HepG2 (cell line): ENCODE data around the gene MAPK11. TPM values are rescaled to one million over a fixed set of nuclear protein-coding genes. Genes with fewer than 3 reads are reported as not detected.

Experiments
- ATAC-seq: fragments of 200-7000 bp; cut with Tn5 transposase; 3 replicates; pipeline ENCODE4 v1.9.1; 2020; ENCODE audit warnings: mild to moderate bottlenecking, moderate library complexity
- BruUV-seq: library from RNA; stranded (reverse); fragments of 400-500 nt; replicated peaks from 2 replicates; lab custom pipeline; 2021; lab: Mats Ljungman, UMichigan
- CTCF ChIA-PET: fragments of 300-600 bp; formaldehyde crosslinking; extraction: SDS; loops from one replicate; lab custom pipeline; 2021; ENCODE audit warnings: low total read pairs, inconsistent platforms, low intra/inter-chr PET ratio; lab: Yijun Ruan, JAX
- POLR2A ChIA-PET: fragments of 350-600 bp; sonication (Branson Sonifier 250); formaldehyde crosslinking; loops from one replicate; lab custom pipeline; 2020; ENCODE audit warnings: antibody characterized with exemption, inconsistent platforms; lab: Yijun Ruan, JAX
- DNase-seq: peaks from one replicate; pipeline ENCODE4 v3.0.0-alpha.2; 2015; ENCODE audit warnings: low spot score
- FAIRE-seq: peaks from 3 replicates; lab custom pipeline; 2011; peaks lifted over from hg19 to GRCh38; lab: Jason Lieb, UNC
- H2AFZ ChIP-seq: one replicate; pipeline ENCODE4 v1.6.1; 2011; ENCODE audit warnings: low read length, inconsistent platforms
- H3K27ac ChIP-seq: fragments of 300-600 bp; 3 replicates; pipeline ENCODE4 v1.8.0; 2011; ENCODE audit warnings: mixed run types, mild to moderate bottlenecking, mixed read lengths, low read length, inconsistent platforms; ENCODE audit not compliant: insufficient read depth; ENCODE audit errors: extremely low read length
- H3K27me3 ChIP-seq, 2 experiments: fragments of 200-600 bp in 1 of 2; 2 replicates in 1 of 2; 3 replicates in 1 of 2; pipeline versions ENCODE4 v1.6.0 to v1.8.0; 2011; ENCODE audit warnings: low read length in 2 of 2, mild to moderate bottlenecking in 2 of 2, moderate library complexity in 2 of 2, inconsistent platforms in 1 of 2; ENCODE audit not compliant: insufficient read depth in 2 of 2, control insufficient read depth in 1 of 2
- H3K36me3 ChIP-seq, 2 experiments: fragments of 200-600 bp in 1 of 2; replicated peaks in 1 of 2; 2 replicates in 1 of 2; 3 replicates in 1 of 2; pipeline versions ENCODE4 v1.5.1 to v1.8.0; 2011; ENCODE audit warnings: low read length in 2 of 2, inconsistent platforms in 1 of 2; ENCODE audit not compliant: insufficient read depth in 2 of 2, control insufficient read depth in 1 of 2
- H3K4me1 ChIP-seq: 2 replicates; pipeline ENCODE4 v1.5.1; 2012; ENCODE audit warnings: low read length, inconsistent platforms; ENCODE audit not compliant: insufficient read depth
- H3K4me2 ChIP-seq: 2 replicates; pipeline ENCODE4 v1.6.0; 2011; ENCODE audit warnings: low read depth, low read length, inconsistent platforms
- H3K4me3 ChIP-seq, 3 experiments: fragments of 200-600 bp in 1 of 3; sonication (generic), shearing (Covaris generic) in 1 of 3; replicated peaks in 1 of 3; 2 replicates each; pipeline ENCODE4 v1.5.1; 2011 to 2016; ENCODE audit warnings: low read length in 3 of 3, inconsistent platforms in 2 of 3, low read depth in 2 of 3, mild to moderate bottlenecking in 2 of 3, control low read depth in 1 of 3, mixed read lengths in 1 of 3; ENCODE audit not compliant: insufficient read depth in 1 of 3
- H3K79me2 ChIP-seq: one replicate; pipeline ENCODE4 v1.6.1; 2011; ENCODE audit warnings: low read length, inconsistent platforms; ENCODE audit not compliant: insufficient read depth
- H3K9ac ChIP-seq: 2 replicates; pipeline ENCODE4 v1.6.0; 2011; ENCODE audit warnings: mild to moderate bottlenecking, low read depth, low read length, inconsistent platforms; ENCODE audit not compliant: insufficient read depth
- H3K9me3 ChIP-seq: 2 replicates; pipeline ENCODE4 v1.5.1; 2012; ENCODE audit warnings: mild to moderate bottlenecking, low read length
- H4K20me1 ChIP-seq: 2 replicates; pipeline ENCODE4 v1.6.0; 2011; ENCODE audit warnings: inconsistent platforms, mild to moderate bottlenecking, low read length, moderate library complexity; ENCODE audit not compliant: insufficient read depth
- AFF4 ChIP-seq: sonication (generic); formaldehyde crosslinking; IDR thresholded peaks from 2 replicates; pipeline ENCODE4 v1.4.0; 2020; ENCODE audit warnings: missing genetic modification reagents
- AGO2 ChIP-seq: fragments of 200-400 bp; formaldehyde crosslinking; optimal IDR thresholded peaks from 2 replicates; pipeline ENCODE3; 2017; ENCODE audit warnings: mild to moderate bottlenecking, low read depth, low read length, moderate library complexity
- CCDC6 ChIP-seq: sonication (generic); formaldehyde crosslinking; IDR thresholded peaks from 2 replicates; pipeline ENCODE4 v1.8.1; 2022; ENCODE audit warnings: mild to moderate bottlenecking, missing genetic modification reagents, moderate library complexity
- RBFOX2 ChIP-seq: fragments of 200-400 bp; formaldehyde crosslinking; IDR thresholded peaks from 2 replicates; pipeline ENCODE4 v1.6.1; 2017; ENCODE audit warnings: low read depth, mild to moderate bottlenecking, low read length
- WGBS: methylation state at CpG from one replicate; pipeline ENCODE4 v1.1.6; 2017; ENCODE audit warnings: low lambda C conversion rate; 5-methylcytosine and 5-hydroxymethylcytosine counted together
- in situ Hi-C: cut with HindIII; loops from 2 replicates; pipeline ENCODE4 v1.10.0; 2017; ENCODE audit warnings: low pct_unique_long_range_greater_than_20kb; ENCODE audit not compliant: extremely low pct_ligation_motif_present
- intact Hi-C: fragments of 100-400 bp; cut with micrococcal nuclease; formaldehyde crosslinking; loops from one replicate; pipeline ENCODE4 v1.10.0; 2022; ENCODE audit not compliant: unreplicated experiment
- polyA plus RNA-seq, 8 experiments: library from polyadenylated mRNA; depleted of rRNA in 3 of 8; stranded (reverse) in 7 of 8; unstranded in 1 of 8; fragments of >200 nt; fragmentation: Illumina TruSeq in 4 of 8; extraction: Trizol in 4 of 8; gene quantifications; 2 replicates each; pipeline versions ENCODE4 v1.2.1 to v1.2.3, GENCODE V29; 2011 to 2016; ENCODE audit warnings: low read depth in 4 of 8, missing spikeins in 1 of 8, mixed read lengths in 1 of 8; ENCODE audit not compliant: insufficient read depth in 1 of 8
- total RNA-seq, 5 experiments: library from RNA; depleted of rRNA; stranded (reverse); fragments of >200 nt; fragmentation: Illumina TruSeq; extraction: Trizol; gene quantifications; 2 replicates each; pipeline ENCODE4 v1.2.3, GENCODE V29; 2016; ENCODE audit warnings: low read depth in 1 of 5

The MAPK11 gene
- total and polyA plus RNA-seq, 2 of the 13 experiments (the other 11 are each of a cell fraction or from before 2014, with no cell fraction given), result 0.15 to 0.17 TPM

GRCh38 chr22:50257041-50257440 lies 13.1 kb downstream of the MAPK11 start:
- TF ChIP-seq CCDC6, result no peak
- peak; percentile 16; the same call in 1 of the 2 replicates for TF ChIP-seq RBFOX2
- POLR2A ChIA-PET, result no interaction called here
- 92% methylated on average over 8 of the region's 16 CpGs for WGBS
- Histone ChIP-seq H3K27me3 (peaks cover 0 to under 1% of the 10 kb centered on the region in 2 experiments; a peak in 1 of 5 replicates), H3K4me2 (no peak overlapping the region), H3K79me2 (no peaks in the 10 kb centered on the region), H3K9me3 (no peaks in the 10 kb centered on the region), H3K36me3 (peaks cover 3% of the 10 kb centered on the region in 2 experiments; a peak in 1 of 5 replicates), H3K27ac (no peak overlapping the region), H3K9ac (no peak overlapping the region), H3K4me3 (no peak overlapping the region), H4K20me1 (no peaks in the 10 kb centered on the region), H2AFZ (no peak overlapping the region), H3K4me1 (peaks cover 33% of the 10 kb centered on the region)
- FAIRE-seq (no peak), ATAC-seq (no peak), DNase-seq (no peak)
- CTCF ChIA-PET, result no interaction called here
- in situ Hi-C loops, result no loop called here
- BruUV-seq, result no TSS peak
- intact Hi-C loops, result no loop called here

- no peak overlapping the region for H3K4me2 ChIP-seq
- no peak overlapping the region for H2AFZ ChIP-seq
- no peak for DNase-seq
- peaks cover 3% of the 10 kb centered on the region in 2 experiments; a peak in 1 of 5 replicates for H3K36me3 ChIP-seq
- FAIRE-seq, result no peak
- no peaks in the 10 kb centered on the region for H4K20me1 ChIP-seq
- TF ChIP-seq AFF4 (CRISPR knock-in tag), result no peak
- TF ChIP-seq AGO2, result peak; percentile 54
- H3K9ac ChIP-seq, result no peak overlapping the region
- 100% methylated on average over 1 of the region's 12 CpGs for WGBS
- H3K4me3 ChIP-seq, result no peak overlapping the region
- H3K9me3 ChIP-seq, result no peaks in the 10 kb centered on the region
- peaks cover 37% of the 10 kb centered on the region for H3K4me1 ChIP-seq
- ATAC-seq, result no peak
- in situ Hi-C loops, result no loop called here
- no TSS peak for BruUV-seq
- CTCF ChIA-PET, result no interaction called here
- POLR2A ChIA-PET, result no interaction called here
- no peaks in the 10 kb centered on the region for H3K79me2 ChIP-seq
- no peak overlapping the region for H3K27ac ChIP-seq
- H3K27me3 ChIP-seq, result no peaks in the 10 kb centered on the region
- intact Hi-C loops, result no loop called here
Observed at GRCh38 chr22:50256258-50256862, 13.8 kb downstream of the MAPK11 start.
